Fibroblast of lung (primary cell): ENCODE measurements around the gene GRAMD2B. TPM values are rescaled to one million over a fixed set of nuclear protein-coding genes. Genes with fewer than 3 reads are reported as not detected.

Source experiments
- DNase-seq, 2 donors: peaks; one replicate each; pipeline versions ENCODE4 v3.0.0 to v3.0.0-alpha.2; 2010; ENCODE audit warnings: low read depth in 2 of 2
- H2AFZ ChIP-seq: 2 replicates; pipeline ENCODE4 v1.5.1; 2012; ENCODE audit warnings: low read length, control low read depth, inconsistent platforms
- H3K27ac ChIP-seq: 2 replicates; pipeline ENCODE4 v1.5.1; 2011; ENCODE audit warnings: low read length, control low read depth; ENCODE audit not compliant: insufficient read depth
- H3K27me3 ChIP-seq: 2 replicates; pipeline ENCODE4 v1.5.1; 2011; ENCODE audit warnings: mild to moderate bottlenecking, low read length; ENCODE audit not compliant: control insufficient read depth, insufficient read depth
- H3K36me3 ChIP-seq: 2 replicates; pipeline ENCODE4 v1.5.1; 2011; ENCODE audit warnings: low read length; ENCODE audit not compliant: control insufficient read depth, insufficient read depth
- H3K4me1 ChIP-seq: 2 replicates; pipeline ENCODE4 v1.5.1; 2011; ENCODE audit warnings: low read length; ENCODE audit not compliant: control insufficient read depth, insufficient read depth; ENCODE audit errors: extremely low read depth
- H3K4me2 ChIP-seq: 2 replicates; pipeline ENCODE4 v1.5.1; 2011; ENCODE audit warnings: low read length, control low read depth; ENCODE audit not compliant: insufficient read depth; ENCODE audit errors: extremely low read depth
- H3K4me3 ChIP-seq, 4 experiments: fragments of 200-600 bp in 1 of 4; sonication (generic) in 1 of 4; replicated peaks in 1 of 4; 2 replicates each; pipeline ENCODE4 v1.5.1; 2011 to 2016; ENCODE audit warnings: low read length in 4 of 4, low read depth in 3 of 4, mild to moderate bottlenecking in 3 of 4, control low read depth in 2 of 4, inconsistent platforms in 1 of 4, mixed read lengths in 1 of 4; ENCODE audit not compliant: insufficient read depth in 1 of 4; ENCODE audit errors: control extremely low read depth in 1 of 4
- H3K79me2 ChIP-seq: 2 replicates; pipeline ENCODE4 v1.5.1; 2012; ENCODE audit warnings: mild to moderate bottlenecking, low read length, inconsistent platforms; ENCODE audit not compliant: control insufficient read depth, insufficient read depth
- H3K9ac ChIP-seq: 2 replicates; pipeline ENCODE4 v1.5.1; 2011; ENCODE audit warnings: mild to moderate bottlenecking, low read length, control low read depth; ENCODE audit not compliant: insufficient read depth
- H3K9me3 ChIP-seq: 2 replicates; pipeline ENCODE4 v1.5.1; 2012; ENCODE audit warnings: low read depth, low read length; ENCODE audit not compliant: control insufficient read depth, insufficient read depth
- H4K20me1 ChIP-seq: 2 replicates; pipeline ENCODE4 v1.5.1; 2011; ENCODE audit warnings: low read length; ENCODE audit not compliant: control insufficient read depth, insufficient read depth; ENCODE audit errors: extremely low read depth
- CTCF ChIP-seq, 2 donors: IDR thresholded peaks in 1 of 2; conservative IDR thresholded peaks in 1 of 2; 1 replicate in 1 of 2; 2 replicates in 1 of 2; pipeline ENCODE4 v1.5.1; 2011 to 2012; ENCODE audit warnings: low read length in 2 of 2, control low read depth in 1 of 2, inconsistent platforms in 1 of 2, low read depth in 1 of 2, mild to moderate bottlenecking in 1 of 2
- EZH2 ChIP-seq: IDR thresholded peaks from 2 replicates; pipeline ENCODE4 v1.5.1; 2012; ENCODE audit warnings: low read length, control low read depth, mild to moderate bottlenecking; ENCODE audit errors: missing control alignments
- polyA plus RNA-seq, 2 donors: library from polyadenylated mRNA; depleted of rRNA in 1 of 2; stranded (reverse) in 1 of 2; unstranded in 1 of 2; fragments of >200 nt; gene quantifications; 2 replicates each; pipeline ENCODE4 v1.2.1, GENCODE V29; 2011 to 2012; ENCODE audit warnings: missing spikeins in 1 of 2
- total RNA-seq: library from RNA; depleted of rRNA; stranded (reverse); fragments of >200 nt; gene quantifications from 2 replicates; pipeline ENCODE4 v1.2.1, GENCODE V29; 2014

Gene GRAMD2B
- total and polyA plus RNA-seq, 2 donors (not counting 1 experiment from before 2014, with no cell fraction given): 21.3 to 37.6 TPM

DNA sequence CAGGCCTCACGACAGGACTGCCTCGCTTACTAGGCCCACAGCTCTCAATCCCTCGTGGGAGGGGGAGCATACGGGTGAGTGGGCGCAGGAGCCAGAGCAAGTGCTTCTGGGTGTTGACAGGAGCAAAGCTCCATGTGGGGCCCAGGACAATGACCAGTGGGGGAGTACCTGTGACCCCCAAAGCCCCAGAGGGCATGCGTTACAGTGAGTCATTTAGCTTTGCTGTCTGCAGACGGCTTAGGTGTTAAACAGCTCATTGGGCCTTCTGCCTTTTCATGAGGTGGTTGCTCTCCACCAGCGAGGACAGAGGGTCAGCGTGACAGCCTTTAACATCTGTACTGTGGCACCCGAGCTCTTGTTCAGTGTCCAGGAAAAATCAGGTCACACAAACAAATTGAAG lies 78.2 kb downstream of the GRAMD2B start:
- no peak overlapping the region for H3K4me3 ChIP-seq
- no peaks in the 10 kb centered on the region for H3K36me3 ChIP-seq
- no peak overlapping the region for H3K4me2 ChIP-seq
- DNase-seq: no peak
- H2AFZ ChIP-seq: no peak overlapping the region
- H3K9me3 ChIP-seq: no peaks in the 10 kb centered on the region
- TF ChIP-seq CTCF (conservative IDR thresholded peaks at IDR 0.05 in 1 of 2, IDR thresholded peaks at IDR 0.05 in 1 of 2; ENCODE audit: low read depth in 1 of 2, low read length in 2 of 2): no peak
- no peak for TF ChIP-seq EZH2
- no peaks in the 10 kb centered on the region for H4K20me1 ChIP-seq
- no peak overlapping the region for H3K27ac ChIP-seq
- H3K9ac ChIP-seq: no peak overlapping the region
- peaks cover 4% of the 10 kb centered on the region for H3K4me1 ChIP-seq
- no peaks in the 10 kb centered on the region for H3K79me2 ChIP-seq
- no peaks in the 10 kb centered on the region for H3K27me3 ChIP-seq

DNA sequence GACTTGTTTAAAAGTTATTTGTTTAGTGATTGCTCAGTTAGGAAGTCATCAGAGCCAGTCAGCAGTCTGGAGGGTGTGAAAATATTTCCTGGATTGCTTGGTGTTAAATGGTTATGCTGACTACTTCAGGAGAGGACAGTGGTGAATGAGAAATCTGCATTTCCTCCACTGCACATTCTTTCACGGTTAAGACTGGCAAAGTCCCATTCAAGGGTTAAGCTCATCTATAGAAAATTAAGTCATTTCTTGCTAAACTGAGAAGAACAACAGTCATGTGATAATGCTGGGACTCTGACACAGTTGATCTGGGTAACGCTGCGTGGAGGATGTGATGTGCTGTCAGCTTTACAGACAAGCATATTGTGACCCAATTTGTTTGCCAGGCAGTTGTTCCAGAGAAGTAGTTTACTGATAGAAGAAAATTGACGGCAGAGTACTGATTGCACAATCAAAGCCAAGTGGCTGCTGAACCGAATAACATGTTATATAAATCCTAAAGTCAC lies 80.4 kb downstream of the GRAMD2B start:
- Histone ChIP-seq H3K9me3 (no peaks in the 10 kb centered on the region), H3K27me3 (no peaks in the 10 kb centered on the region), H4K20me1 (no peaks in the 10 kb centered on the region), H3K4me2 (peak overlapping the region; percentile 58), H3K4me3 (no peak overlapping the region), H3K27ac (no peak overlapping the region), H2AFZ (peak overlapping the region; percentile 54), H3K9ac (no peak overlapping the region), H3K36me3 (no peaks in the 10 kb centered on the region), H3K79me2 (no peaks in the 10 kb centered on the region), H3K4me1 (peaks cover 4% of the 10 kb centered on the region)
- peak; percentile 50 to 60 for DNase-seq
- TF ChIP-seq EZH2 (no peak), CTCF (conservative IDR thresholded peaks at IDR 0.05 in 1 of 2, IDR thresholded peaks at IDR 0.05 in 1 of 2; ENCODE audit: low read depth in 1 of 2, low read length in 2 of 2) (no peak)

DNA sequence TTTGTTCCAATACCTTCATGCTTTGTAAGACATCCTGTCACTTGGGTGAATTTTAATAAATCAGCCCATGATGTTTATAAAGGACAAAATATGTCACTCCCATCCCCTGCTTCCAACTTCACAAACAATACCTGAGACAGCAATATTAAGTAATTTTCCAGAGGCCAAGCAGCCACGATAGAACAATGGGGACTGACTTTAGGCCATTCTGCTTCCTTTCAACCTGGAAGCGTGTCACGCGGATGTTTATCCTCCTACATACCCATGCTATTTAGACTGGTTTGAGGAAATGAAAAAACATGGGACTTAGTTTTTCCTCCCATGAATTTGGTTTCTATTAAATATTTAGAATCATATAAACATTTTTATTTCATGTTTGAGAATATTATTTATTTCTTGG lies 82.9 kb downstream of the GRAMD2B start:
- Histone ChIP-seq H3K27me3 (no peaks in the 10 kb centered on the region), H4K20me1 (no peaks in the 10 kb centered on the region), H3K9ac (no peak overlapping the region), H3K4me2 (no peak overlapping the region), H3K9me3 (no peaks in the 10 kb centered on the region), H3K27ac (no peak overlapping the region), H3K4me3 (no peak overlapping the region), H3K4me1 (peaks cover 4% of the 10 kb centered on the region), H2AFZ (no peak overlapping the region), H3K79me2 (no peaks in the 10 kb centered on the region), H3K36me3 (no peaks in the 10 kb centered on the region)
- TF ChIP-seq CTCF (conservative IDR thresholded peaks at IDR 0.05 in 1 of 2, IDR thresholded peaks at IDR 0.05 in 1 of 2; ENCODE audit: low read depth in 1 of 2, low read length in 2 of 2) (no peak), EZH2 (no peak)
- no peak for DNase-seq
